Measurements from ENCODE around the gene SYT4. TPM values are rescaled to one million over a fixed set of nuclear protein-coding genes. Genes with fewer than 3 reads are reported as not detected.

SYT4 gene
- total and polyA plus RNA-seq, 2 of the 4 experiments (the other 2 are of a cell fraction): not detected

Other genes starting within 250 kb of the SYT4 start
- gene RIT2, start 161.8 kb downstream of the SYT4 start, total RNA-seq (2012; rRNA removed): not detected in 2 replicates
- not detected in 2 replicates for gene RIT2, start 161.8 kb downstream of the SYT4 start, polyA plus RNA-seq (2012; rRNA removed)